Transverse colon (tissue), 4 donors: ENCODE results near the gene RTN4RL1.

Source experiments
- EP300 ChIP-seq: sonication (generic); formaldehyde crosslinking; IDR thresholded peaks from one replicate; pipeline ENCODE4 v1.6.1; 2017; ENCODE audit warnings: antibody characterized with exemption, low read depth
- POLR2A ChIP-seq: fragments of 450-650 bp; IDR thresholded peaks from one replicate; pipeline ENCODE4 v1.6.1; 2016; ENCODE audit warnings: antibody characterized with exemption, mild to moderate bottlenecking, moderate library complexity
- POLR2AphosphoS5 ChIP-seq, 3 donors: sonication (generic); formaldehyde crosslinking; IDR thresholded peaks; one replicate each; pipeline ENCODE4 v1.6.1; 2016; ENCODE audit warnings: antibody characterized with exemption in 3 of 3
- TF ChIP-seq, protein P1 (sequence below), 5 experiments: fragments of 200-600 bp in 3 of 5; fragments of 450-650 bp in 2 of 5; sonication (generic) in 3 of 5; IDR thresholded peaks; 1 replicate in 2 of 5; 2 replicates in 3 of 5; pipeline ENCODE4 v1.5.1; 2016 to 2017; ENCODE audit warnings: antibody characterized with exemption in 5 of 5, inconsistent platforms in 3 of 5, mild to moderate bottlenecking in 2 of 5, moderate library complexity in 1 of 5

DNA sequence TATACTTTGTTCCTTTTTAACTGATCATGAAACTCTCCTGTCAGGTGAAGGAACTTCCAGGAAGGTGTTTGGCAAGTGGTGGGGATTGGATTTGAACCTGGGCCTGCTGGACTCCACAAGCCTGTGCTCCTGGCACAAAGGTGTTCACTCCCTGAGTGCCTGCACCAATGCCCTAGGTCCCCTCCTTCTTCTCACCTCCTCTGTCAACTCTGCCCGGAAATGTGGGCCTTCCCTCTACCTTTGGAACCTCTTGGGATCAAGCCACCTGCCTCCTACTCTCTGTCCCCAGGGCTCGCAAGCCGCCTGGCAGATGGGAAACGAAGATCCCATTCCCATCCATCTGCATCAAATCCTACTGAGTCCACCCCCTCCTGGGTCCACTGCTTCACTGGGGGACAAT, 40.0 kb downstream of the RTN4RL1 start:
- TF ChIP-seq EP300 (no peak), POLR2AphosphoS5 (IDR thresholded peaks at IDR 0.05) (no peak), POLR2A (no peak)
- TF ChIP-seq, protein P1, sequence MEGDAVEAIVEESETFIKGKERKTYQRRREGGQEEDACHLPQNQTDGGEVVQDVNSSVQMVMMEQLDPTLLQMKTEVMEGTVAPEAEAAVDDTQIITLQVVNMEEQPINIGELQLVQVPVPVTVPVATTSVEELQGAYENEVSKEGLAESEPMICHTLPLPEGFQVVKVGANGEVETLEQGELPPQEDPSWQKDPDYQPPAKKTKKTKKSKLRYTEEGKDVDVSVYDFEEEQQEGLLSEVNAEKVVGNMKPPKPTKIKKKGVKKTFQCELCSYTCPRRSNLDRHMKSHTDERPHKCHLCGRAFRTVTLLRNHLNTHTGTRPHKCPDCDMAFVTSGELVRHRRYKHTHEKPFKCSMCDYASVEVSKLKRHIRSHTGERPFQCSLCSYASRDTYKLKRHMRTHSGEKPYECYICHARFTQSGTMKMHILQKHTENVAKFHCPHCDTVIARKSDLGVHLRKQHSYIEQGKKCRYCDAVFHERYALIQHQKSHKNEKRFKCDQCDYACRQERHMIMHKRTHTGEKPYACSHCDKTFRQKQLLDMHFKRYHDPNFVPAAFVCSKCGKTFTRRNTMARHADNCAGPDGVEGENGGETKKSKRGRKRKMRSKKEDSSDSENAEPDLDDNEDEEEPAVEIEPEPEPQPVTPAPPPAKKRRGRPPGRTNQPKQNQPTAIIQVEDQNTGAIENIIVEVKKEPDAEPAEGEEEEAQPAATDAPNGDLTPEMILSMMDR (IDR thresholded peaks at IDR 0.05): no peak
